K562 (cell line): ENCODE data around the gene CENPX. TPM values are rescaled to one million over a fixed set of nuclear protein-coding genes. Genes with fewer than 3 reads are reported as not detected.

ENCODE experiments used
- ATF6 ChIP-seq: sonication (generic); formaldehyde crosslinking; IDR thresholded peaks from 2 replicates; pipeline ENCODE4 v1.4.0; 2020; ENCODE audit warnings: mild to moderate bottlenecking, missing genetic modification reagents
- CTBP1 ChIP-seq: fragments of 450-650 bp; IDR thresholded peaks from 2 replicates; pipeline ENCODE4 v1.6.1; 2016; ENCODE audit warnings: borderline replicate concordance
- FOXK2 ChIP-seq, 2 experiments: fragments of 450-650 bp; IDR thresholded peaks in 1 of 2; conservative IDR thresholded peaks in 1 of 2; 2 replicates each; pipeline ENCODE4 v1.6.1; 2016; ENCODE audit warnings: low read depth in 2 of 2, mild to moderate bottlenecking in 1 of 2
- ID3 ChIP-seq, 2 experiments: fragments of 250-450 bp in 1 of 2; fragments of 450-650 bp in 1 of 2; sonication (Bioruptor Pico) in 1 of 2; IDR thresholded peaks; 2 replicates each; pipeline versions ENCODE4 v1.6.1 to v1.8.0; 2016 to 2021; ENCODE audit warnings: mild to moderate bottlenecking in 2 of 2, moderate library complexity in 2 of 2, missing compliant biosample characterization in 1 of 2, missing genetic modification characterization in 1 of 2
- MAZ ChIP-seq, 2 experiments: fragments of 450-650 bp in 1 of 2; sonication (generic) in 1 of 2; formaldehyde crosslinking; IDR thresholded peaks in 1 of 2; conservative IDR thresholded peaks in 1 of 2; 2 replicates each; pipeline versions ENCODE4 v1.4.0 to v1.5.0; 2020; ENCODE audit warnings: mild to moderate bottlenecking in 1 of 2, missing genetic modification reagents in 1 of 2
- MEF2D ChIP-seq: conservative IDR thresholded peaks from 2 replicates; pipeline ENCODE4 v1.6.1; 2016; ENCODE audit warnings: low read depth, missing genetic modification characterization, missing compliant biosample characterization
- MYNN ChIP-seq, 2 experiments: sonication (generic); formaldehyde crosslinking in 1 of 2; IDR thresholded peaks; 2 replicates each; pipeline versions ENCODE4 v1.5.0 to v1.6.1; 2016 to 2020; ENCODE audit warnings: antibody characterized with exemption in 1 of 2, missing genetic modification reagents in 1 of 2
- NONO ChIP-seq, 2 experiments: fragments of 200-400 bp in 1 of 2; fragments of 450-650 bp in 1 of 2; formaldehyde crosslinking in 1 of 2; IDR thresholded peaks; 2 replicates each; pipeline ENCODE4 v1.6.1; 2017; ENCODE audit warnings: low read depth in 2 of 2, mild to moderate bottlenecking in 2 of 2, moderate library complexity in 2 of 2, low read length in 1 of 2
- POLR2B ChIP-seq: fragments of 450-650 bp; IDR thresholded peaks from 2 replicates; pipeline ENCODE4 v1.6.1; 2018; ENCODE audit warnings: low read depth; ENCODE audit not compliant: partially characterized antibody
- REST ChIP-seq, 2 experiments: fragments of 450-650 bp; formaldehyde crosslinking in 1 of 2; IDR thresholded peaks; 2 replicates each; pipeline versions ENCODE4 v1.4.0 to v1.6.1; 2014 to 2020; ENCODE audit warnings: mild to moderate bottlenecking in 2 of 2, borderline replicate concordance in 1 of 2, low read depth in 1 of 2
- TAF1 ChIP-seq: IDR thresholded peaks from 2 replicates; pipeline ENCODE4 v1.6.1; 2011; ENCODE audit warnings: mild to moderate bottlenecking, low read length, moderate library complexity; ENCODE audit not compliant: insufficient read depth, control insufficient read depth, severe bottlenecking; ENCODE audit errors: extremely low read depth
- polyA plus RNA-seq, 8 experiments: library from polyadenylated mRNA; depleted of rRNA in 4 of 8; stranded (reverse) in 5 of 8; unstranded in 3 of 8; fragments of >200 nt; fragmentation: Nextera tagmentation in 2 of 8; fragmentation: Illumina TruSeq in 1 of 8; extraction: Ambion mirVana in 2 of 8; extraction: Trizol in 1 of 8; gene quantifications; 2 replicates each; pipeline versions ENCODE4 v1.2.1 to v1.2.3, GENCODE V29; 2011 to 2014; ENCODE audit warnings: inconsistent platforms in 1 of 8, missing spikeins in 1 of 8
- total RNA-seq, 7 experiments: library from RNA; depleted of rRNA in 6 of 7; stranded (reverse); fragments of >200 nt in 6 of 7; fragmentation: Illumina TruSeq in 2 of 7; extraction: Trizol in 2 of 7; gene quantifications; 2 replicates each; pipeline versions ENCODE4 v1.2.1 to v1.2.3, GENCODE V29; 2011 to 2021; ENCODE audit warnings: low replicate concordance in 1 of 7

CENPX gene
- total and polyA plus RNA-seq, 9 of the 15 experiments (the other 6 are each of a cell fraction or from before 2014, with no cell fraction given): 32.7 to 352 (median 127) TPM

- TF ChIP-seq REST (IDR thresholded peaks at IDR 0.05; ENCODE audit: borderline replicate concordance) (peak; percentile 36; the same call in 1 of the 2 replicates), REST (CRISPR knock-in tag; IDR thresholded peaks at IDR 0.05; ENCODE audit: low read depth) (no peak), MAZ (CRISPR knock-in tag; conservative IDR thresholded peaks at IDR 0.05 in 1 of 2, IDR thresholded peaks at IDR 0.05 in 1 of 2) (peak; percentile 64 to 86), FOXK2 (conservative IDR thresholded peaks at IDR 0.05 in 1 of 2, IDR thresholded peaks at IDR 0.05 in 1 of 2; ENCODE audit: low read depth in 2 of 2) (no peak), POLR2B (peak; percentile 54), NONO (IDR thresholded peaks at IDR 0.05; ENCODE audit: low read depth in 2 of 2, low read length in 1 of 2) (peak in 1 of 2 experiments; percentile 71; a peak in 1 of 4 replicates), CTBP1 (peak; percentile 83), MEF2D (tag) (no peak), MYNN (IDR thresholded peaks at IDR 0.05) (0 out of 2 replicates have a peak, but pooled peaks have one; percentile 39), MYNN (CRISPR knock-in tag; IDR thresholded peaks at IDR 0.05) (no peak), ID3 (CRISPR knock-in tag; IDR thresholded peaks at IDR 0.05) (no peak), ID3 (tag; IDR thresholded peaks at IDR 0.05) (peak; percentile 58; the same call in 1 of the 2 replicates), ATF6 (CRISPR knock-in tag) (0 out of 2 replicates have a peak, but pooled peaks have one; percentile 44), TAF1 (peak; percentile 38)
These were observed 9.4 kb upstream of the CENPX start (continued) for GRCh38 chr17:82031885-82032627.
